ENCODE measurements around the gene NPBWR2. TPM values are rescaled to one million over a fixed set of nuclear protein-coding genes. Genes with fewer than 3 reads are reported as not detected.

The NPBWR2 gene
- polyA plus RNA-seq, 1 of the 3 experiments (the other 2 are of a cell fraction) = not detected

DNA sequence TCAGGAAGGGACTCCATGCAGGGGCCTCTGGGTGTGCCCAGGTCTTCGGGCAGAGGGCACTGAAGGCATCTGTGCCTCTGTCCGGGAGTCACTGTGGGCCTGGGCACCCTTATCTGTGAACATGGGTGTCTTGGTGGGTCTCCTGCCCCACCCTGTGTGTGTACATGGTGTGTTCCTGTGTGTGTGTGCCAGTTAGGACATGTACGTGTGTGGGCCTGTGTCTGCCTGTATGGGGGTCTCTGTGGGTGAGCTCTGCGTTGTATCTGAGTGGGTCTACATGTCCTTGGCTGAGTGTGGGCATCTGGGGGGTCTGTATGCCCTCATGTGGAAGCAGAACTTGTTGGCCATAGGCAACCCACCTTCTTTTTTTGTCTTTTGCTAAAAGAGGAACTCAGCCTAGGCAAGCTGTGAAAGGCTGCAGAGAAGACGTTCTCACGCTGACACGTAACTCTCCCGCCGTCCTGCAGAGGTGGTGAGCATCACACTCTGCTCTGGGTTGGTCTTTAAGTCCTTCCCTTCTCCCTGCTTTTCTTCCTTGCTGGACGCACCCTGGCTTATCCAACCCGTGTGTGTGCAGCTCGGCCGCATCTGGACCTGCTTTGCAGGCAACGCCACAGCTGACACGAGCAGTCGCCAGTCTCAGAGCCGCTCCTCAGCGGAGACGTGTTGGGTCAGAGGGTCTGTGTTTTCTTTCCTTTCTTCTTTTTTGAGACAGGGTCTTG, 532 bp upstream of the NPBWR2 start:
- Histone ChIP-seq H4K20me1 (ENCODE audit: insufficient read depth) (no peaks in the 10 kb centered on the region), H3F3A (replicated peaks; ENCODE audit: insufficient read depth) (no peaks in the 10 kb centered on the region), H3K79me2 (ENCODE audit: insufficient read depth) (no peaks in the 10 kb centered on the region), H3K9me2 (no peaks in the 10 kb centered on the region), H3K4me1 (ENCODE audit: control insufficient read depth in 1 of 2, insufficient read depth in 2 of 2, low read depth in 1 of 2, low read length in 1 of 2) (peaks cover 0 to 23% of the 10 kb centered on the region in 2 experiments; a peak in 1 of 4 replicates), H2AFZ (ENCODE audit: low read depth) (no peak overlapping the region), H3K4me2 (no peak overlapping the region), H3K27me3 (ENCODE audit: insufficient read depth) (no peaks in the 10 kb centered on the region; the same call in 1 of the 2 replicates), H3K9ac (no peak overlapping the region), H3K9me3 (no peaks in the 10 kb centered on the region), H3K36me3 (replicated peaks in 1 of 2; ENCODE audit: control insufficient read depth in 1 of 2, insufficient read depth in 2 of 2, low read length in 1 of 2) (no peaks in the 10 kb centered on the region), H3K27ac (ENCODE audit: low read depth in 2 of 2, low read length in 1 of 2) (no peak overlapping the region), H3K4me3 (ENCODE audit: low read depth in 2 of 2, low read length in 1 of 2) (no peak overlapping the region)
- 85% methylated on average over 18 of the region's 19 CpGs for WGBS (ENCODE audit: low lambda C conversion rate)
- no peak for TF ChIP-seq MEF2A (IDR thresholded peaks at IDR 0.05; ENCODE audit: borderline replicate concordance, low read depth)
- TF ChIP-seq TCF12 (IDR thresholded peaks at IDR 0.05) = no peak
- TF ChIP-seq GATA2 (CRISPR knock-in tag; IDR thresholded peaks at IDR 0.05) = no peak
- no peak for TF ChIP-seq TAF1 (IDR thresholded peaks at IDR 0.05; ENCODE audit: borderline replicate concordance, low read depth, low read length)
- TF ChIP-seq, protein P1, sequence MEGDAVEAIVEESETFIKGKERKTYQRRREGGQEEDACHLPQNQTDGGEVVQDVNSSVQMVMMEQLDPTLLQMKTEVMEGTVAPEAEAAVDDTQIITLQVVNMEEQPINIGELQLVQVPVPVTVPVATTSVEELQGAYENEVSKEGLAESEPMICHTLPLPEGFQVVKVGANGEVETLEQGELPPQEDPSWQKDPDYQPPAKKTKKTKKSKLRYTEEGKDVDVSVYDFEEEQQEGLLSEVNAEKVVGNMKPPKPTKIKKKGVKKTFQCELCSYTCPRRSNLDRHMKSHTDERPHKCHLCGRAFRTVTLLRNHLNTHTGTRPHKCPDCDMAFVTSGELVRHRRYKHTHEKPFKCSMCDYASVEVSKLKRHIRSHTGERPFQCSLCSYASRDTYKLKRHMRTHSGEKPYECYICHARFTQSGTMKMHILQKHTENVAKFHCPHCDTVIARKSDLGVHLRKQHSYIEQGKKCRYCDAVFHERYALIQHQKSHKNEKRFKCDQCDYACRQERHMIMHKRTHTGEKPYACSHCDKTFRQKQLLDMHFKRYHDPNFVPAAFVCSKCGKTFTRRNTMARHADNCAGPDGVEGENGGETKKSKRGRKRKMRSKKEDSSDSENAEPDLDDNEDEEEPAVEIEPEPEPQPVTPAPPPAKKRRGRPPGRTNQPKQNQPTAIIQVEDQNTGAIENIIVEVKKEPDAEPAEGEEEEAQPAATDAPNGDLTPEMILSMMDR (IDR thresholded peaks at IDR 0.05) = no peak
- TF ChIP-seq RXRA (IDR thresholded peaks at IDR 0.05; ENCODE audit: borderline replicate concordance, low read depth) = no peak
- TF ChIP-seq, protein P2, sequence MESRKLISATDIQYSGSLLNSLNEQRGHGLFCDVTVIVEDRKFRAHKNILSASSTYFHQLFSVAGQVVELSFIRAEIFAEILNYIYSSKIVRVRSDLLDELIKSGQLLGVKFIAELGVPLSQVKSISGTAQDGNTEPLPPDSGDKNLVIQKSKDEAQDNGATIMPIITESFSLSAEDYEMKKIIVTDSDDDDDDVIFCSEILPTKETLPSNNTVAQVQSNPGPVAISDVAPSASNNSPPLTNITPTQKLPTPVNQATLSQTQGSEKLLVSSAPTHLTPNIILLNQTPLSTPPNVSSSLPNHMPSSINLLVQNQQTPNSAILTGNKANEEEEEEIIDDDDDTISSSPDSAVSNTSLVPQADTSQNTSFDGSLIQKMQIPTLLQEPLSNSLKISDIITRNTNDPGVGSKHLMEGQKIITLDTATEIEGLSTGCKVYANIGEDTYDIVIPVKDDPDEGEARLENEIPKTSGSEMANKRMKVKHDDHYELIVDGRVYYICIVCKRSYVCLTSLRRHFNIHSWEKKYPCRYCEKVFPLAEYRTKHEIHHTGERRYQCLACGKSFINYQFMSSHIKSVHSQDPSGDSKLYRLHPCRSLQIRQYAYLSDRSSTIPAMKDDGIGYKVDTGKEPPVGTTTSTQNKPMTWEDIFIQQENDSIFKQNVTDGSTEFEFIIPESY (IDR thresholded peaks at IDR 0.05; ENCODE audit: borderline replicate concordance, low read depth) = no peak
- TF ChIP-seq SMC3 (IDR thresholded peaks at IDR 0.05; ENCODE audit: low read depth, low read length) = no peak
- no peak for TF ChIP-seq MAX (IDR thresholded peaks at IDR 0.05; ENCODE audit: low read depth)
- TF ChIP-seq FOXM1 (IDR thresholded peaks at IDR 0.05; ENCODE audit: low read depth) = no peak
- CTCF ChIA-PET = interaction anchor here (0.6 to 15.6 kb wide), 5 partner anchors 12 to 128 kb away, joined by 3 to 252 read pairs (median 3); partner anchors contain the start of genes LKAAEAR1, OPRL1 and RGS19
- POLR2A ChIA-PET = no interaction called here
- no peak for DNase-seq

- DNase-seq = no peak
- no peak overlapping the region for H3K9ac ChIP-seq
- H3K27ac ChIP-seq (ENCODE audit: low read depth in 2 of 2, low read length in 1 of 2) = no peak overlapping the region
- no peaks in the 10 kb centered on the region for H3K9me3 ChIP-seq
- no peak overlapping the region for H3K4me3 ChIP-seq (ENCODE audit: low read depth in 2 of 2, low read length in 1 of 2)
- ChIA-PET CTCF (interaction anchor here (0.8 to 1.5 kb wide), 4 partner anchors 9 to 14 kb away, joined by 3 read pairs; no protein-coding TSS in a partner anchor), POLR2A (no interaction called here)
- H3K4me1 ChIP-seq (ENCODE audit: control insufficient read depth in 1 of 2, insufficient read depth in 2 of 2, low read depth in 1 of 2, low read length in 1 of 2) = peaks cover 0 to 12% of the 10 kb centered on the region in 2 experiments; a peak in 1 of 4 replicates
- H3K79me2 ChIP-seq (ENCODE audit: insufficient read depth) = no peaks in the 10 kb centered on the region
- no peaks in the 10 kb centered on the region for H3K36me3 ChIP-seq (replicated peaks in 1 of 2; ENCODE audit: control insufficient read depth in 1 of 2, insufficient read depth in 2 of 2, low read length in 1 of 2)
- no peaks in the 10 kb centered on the region for H3F3A ChIP-seq (replicated peaks; ENCODE audit: insufficient read depth)
- WGBS (ENCODE audit: low lambda C conversion rate) = 86% methylated on average over 21 of the region's 28 CpGs
- no peaks in the 10 kb centered on the region; the same call in 1 of the 2 replicates for H3K27me3 ChIP-seq (ENCODE audit: insufficient read depth)
- H4K20me1 ChIP-seq (ENCODE audit: insufficient read depth) = no peaks in the 10 kb centered on the region
- H3K4me2 ChIP-seq = no peak overlapping the region
- no peak overlapping the region for H2AFZ ChIP-seq (ENCODE audit: low read depth)
- no peaks in the 10 kb centered on the region for H3K9me2 ChIP-seq
- no peak for TF ChIP-seq MXI1 (IDR thresholded peaks at IDR 0.05; ENCODE audit: low read depth, low read length)
- TF ChIP-seq, protein P3, sequence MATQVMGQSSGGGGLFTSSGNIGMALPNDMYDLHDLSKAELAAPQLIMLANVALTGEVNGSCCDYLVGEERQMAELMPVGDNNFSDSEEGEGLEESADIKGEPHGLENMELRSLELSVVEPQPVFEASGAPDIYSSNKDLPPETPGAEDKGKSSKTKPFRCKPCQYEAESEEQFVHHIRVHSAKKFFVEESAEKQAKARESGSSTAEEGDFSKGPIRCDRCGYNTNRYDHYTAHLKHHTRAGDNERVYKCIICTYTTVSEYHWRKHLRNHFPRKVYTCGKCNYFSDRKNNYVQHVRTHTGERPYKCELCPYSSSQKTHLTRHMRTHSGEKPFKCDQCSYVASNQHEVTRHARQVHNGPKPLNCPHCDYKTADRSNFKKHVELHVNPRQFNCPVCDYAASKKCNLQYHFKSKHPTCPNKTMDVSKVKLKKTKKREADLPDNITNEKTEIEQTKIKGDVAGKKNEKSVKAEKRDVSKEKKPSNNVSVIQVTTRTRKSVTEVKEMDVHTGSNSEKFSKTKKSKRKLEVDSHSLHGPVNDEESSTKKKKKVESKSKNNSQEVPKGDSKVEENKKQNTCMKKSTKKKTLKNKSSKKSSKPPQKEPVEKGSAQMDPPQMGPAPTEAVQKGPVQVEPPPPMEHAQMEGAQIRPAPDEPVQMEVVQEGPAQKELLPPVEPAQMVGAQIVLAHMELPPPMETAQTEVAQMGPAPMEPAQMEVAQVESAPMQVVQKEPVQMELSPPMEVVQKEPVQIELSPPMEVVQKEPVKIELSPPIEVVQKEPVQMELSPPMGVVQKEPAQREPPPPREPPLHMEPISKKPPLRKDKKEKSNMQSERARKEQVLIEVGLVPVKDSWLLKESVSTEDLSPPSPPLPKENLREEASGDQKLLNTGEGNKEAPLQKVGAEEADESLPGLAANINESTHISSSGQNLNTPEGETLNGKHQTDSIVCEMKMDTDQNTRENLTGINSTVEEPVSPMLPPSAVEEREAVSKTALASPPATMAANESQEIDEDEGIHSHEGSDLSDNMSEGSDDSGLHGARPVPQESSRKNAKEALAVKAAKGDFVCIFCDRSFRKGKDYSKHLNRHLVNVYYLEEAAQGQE (IDR thresholded peaks at IDR 0.05; ENCODE audit: low read depth, low read length) = no peak
- TF ChIP-seq MAX (IDR thresholded peaks at IDR 0.05; ENCODE audit: low read depth) = no peak
- no peak for TF ChIP-seq GABPA (IDR thresholded peaks at IDR 0.05; ENCODE audit: low read depth)
- TF ChIP-seq SIN3A (IDR thresholded peaks at IDR 0.05; ENCODE audit: borderline replicate concordance, low read depth, low read length) = no peak
- TF ChIP-seq TCF12 (IDR thresholded peaks at IDR 0.05) = no peak
- TF ChIP-seq USF1 (IDR thresholded peaks at IDR 0.05; ENCODE audit: borderline replicate concordance, low read depth) = no peak
- TF ChIP-seq FOSL2 (IDR thresholded peaks at IDR 0.05; ENCODE audit: borderline replicate concordance, low read depth) = no peak
- TF ChIP-seq EP300 (IDR thresholded peaks at IDR 0.05; ENCODE audit: borderline replicate concordance in 1 of 2, low read depth in 1 of 2, low read length in 1 of 2) = no peak
These were observed 867 bp downstream of the NPBWR2 start for GRCh38 chr20:64106435-64106961.

Data from SK-N-SH (cell line).